ENCODE results near the gene GNPTAB.

GRCh38 chr12:101697197-101697929 lies 133.4 kb downstream of the GNPTAB start, which contains the start of gene CHPT1:
- TF ChIP-seq EGR1 (IDR thresholded peaks at IDR 0.05; ENCODE audit: borderline replicate concordance, low read depth, low read length) = no peak
- TF ChIP-seq TCF12 (IDR thresholded peaks at IDR 0.05; ENCODE audit: low read depth, low read length) = no peak
- TF ChIP-seq GTF2F1 (IDR thresholded peaks at IDR 0.05; ENCODE audit: borderline replicate concordance, low read depth, low read length) = no peak
- TF ChIP-seq POLR2AphosphoS5 (IDR thresholded peaks at IDR 0.05; ENCODE audit: low read depth, low read length) = no peak
- TF ChIP-seq RFX5 (IDR thresholded peaks at IDR 0.05; ENCODE audit: borderline replicate concordance, low read depth, low read length) = no peak
- TF ChIP-seq EZH2 (IDR thresholded peaks at IDR 0.05; ENCODE audit: low read depth, low read length, severe bottlenecking) = peak; percentile 4
- no peak for TF ChIP-seq EP300 (IDR thresholded peaks at IDR 0.05; ENCODE audit: borderline replicate concordance in 1 of 2, low read depth in 2 of 2, low read length in 2 of 2)
- no peak for TF ChIP-seq RNF2 (IDR thresholded peaks at IDR 0.05; ENCODE audit: borderline replicate concordance, low read depth, low read length, missing control alignments, poor library complexity, severe bottlenecking)
- TF ChIP-seq SUZ12 (IDR thresholded peaks at IDR 0.05; ENCODE audit: low read length) = no peak
